Panc1 (cell line): ENCODE data around the gene NRDC. TPM values are rescaled to one million over a fixed set of nuclear protein-coding genes. Genes with fewer than 3 reads are reported as not detected.

Experiments
- ATAC-seq: fragments of 200-7000 bp; cut with Tn5 transposase; 2 replicates; pipeline ENCODE4 v1.9.1; 2020; ENCODE audit warnings: mild to moderate bottlenecking, moderate library complexity
- BruUV-seq: library from RNA; stranded (reverse); fragments of 400-500 nt; replicated peaks from 2 replicates; lab custom pipeline; 2021; lab: Mats Ljungman, UMichigan
- CTCF ChIA-PET: fragments of 300-600 bp; sonication (Branson Sonifier 250); formaldehyde crosslinking; loops from one replicate; lab custom pipeline; 2022; ENCODE audit warnings: antibody characterized with exemption; lab: Charles Lee
- POLR2A ChIA-PET: fragments of 300-600 bp; sonication (Branson Sonifier 250); formaldehyde crosslinking; loops from one replicate; lab custom pipeline; 2022; ENCODE audit warnings: antibody characterized with exemption; lab: Charles Lee
- DNase-seq: peaks from one replicate; pipeline ENCODE4 v3.0.0-alpha.2; 2010; ENCODE audit warnings: low read depth, low spot score
- H3K27ac ChIP-seq: 2 replicates; pipeline ENCODE4 v1.5.1; 2011; ENCODE audit warnings: mild to moderate bottlenecking, low read length, inconsistent platforms
- H3K27me3 ChIP-seq: fragments of 200-500 bp; sonication (Bioruptor generic); 2 replicates; pipeline ENCODE4 v1.6.0; 2014; ENCODE audit warnings: low read length, inconsistent platforms; ENCODE audit not compliant: control insufficient read depth, insufficient read depth
- H3K36me3 ChIP-seq: fragments of 200-500 bp; sonication (Bioruptor generic); 2 replicates; pipeline ENCODE4 v1.5.1; 2014; ENCODE audit warnings: inconsistent platforms, mild to moderate bottlenecking, low read length, moderate library complexity; ENCODE audit not compliant: control insufficient read depth, insufficient read depth
- H3K4me1 ChIP-seq: 2 replicates; pipeline ENCODE4 v1.5.1; 2011; ENCODE audit warnings: inconsistent platforms, mild to moderate bottlenecking, low read length, moderate library complexity; ENCODE audit not compliant: control insufficient read depth, insufficient read depth
- H3K4me3 ChIP-seq, 2 experiments: 2 replicates each; pipeline ENCODE4 v1.5.1; 2011 to 2012; ENCODE audit warnings: low read depth in 2 of 2, low read length in 2 of 2, mild to moderate bottlenecking in 2 of 2, inconsistent platforms in 1 of 2, moderate library complexity in 1 of 2
- H3K9me3 ChIP-seq: fragments of 200-500 bp; sonication (Bioruptor generic); 2 replicates; pipeline ENCODE4 v1.5.1; 2014; ENCODE audit warnings: low read depth, mild to moderate bottlenecking, inconsistent platforms, low read length, moderate library complexity; ENCODE audit not compliant: control insufficient read depth, insufficient read depth
- CTCF ChIP-seq: fragments of 450-650 bp; IDR thresholded peaks from 2 replicates; pipeline ENCODE4 v1.5.1; 2017; ENCODE audit warnings: mild to moderate bottlenecking
- POLR2AphosphoS5 ChIP-seq: IDR thresholded peaks from 2 replicates; pipeline ENCODE4 v1.6.1; 2012; ENCODE audit warnings: mild to moderate bottlenecking, low read depth, low read length, moderate library complexity
- REST ChIP-seq, 2 experiments: IDR thresholded peaks; 2 replicates each; pipeline ENCODE4 v1.6.1; 2011 to 2012; ENCODE audit warnings: low read depth in 2 of 2, control low read depth in 1 of 2, low read length in 1 of 2, mild to moderate bottlenecking in 1 of 2, moderate library complexity in 1 of 2; ENCODE audit not compliant: insufficient read depth in 1 of 2
- SIN3A ChIP-seq: IDR thresholded peaks from 2 replicates; pipeline ENCODE4 v1.6.1; 2012; ENCODE audit warnings: low read depth, mild to moderate bottlenecking, low read length, moderate library complexity, borderline replicate concordance; ENCODE audit not compliant: insufficient read depth
- TCF7L2 ChIP-seq: IDR thresholded peaks from 2 replicates; pipeline ENCODE4 v1.6.1; 2011; ENCODE audit warnings: mild to moderate bottlenecking, low read depth, low read length, inconsistent platforms
- in situ Hi-C: cut with HindIII; loops from 2 replicates; pipeline ENCODE4 v1.10.0; 2016; ENCODE audit warnings: low sequenced_read_pairs, low pct_unique_long_range_greater_than_20kb
- intact Hi-C: fragments of 100-400 bp; cut with micrococcal nuclease; formaldehyde crosslinking; loops from one replicate; pipeline ENCODE4 v1.10.0; 2022; ENCODE audit not compliant: unreplicated experiment
- total RNA-seq: library from RNA; stranded (reverse); gene quantifications from one replicate; pipeline ENCODE4 v1.2.1, GENCODE V29; 2021; ENCODE audit not compliant: unreplicated experiment

NRDC gene
- total RNA-seq, 1 experiment from 2014 or later = 180 TPM

- intact Hi-C loops (no loop called here), in situ Hi-C loops (no loop called here)
- no peaks in the 10 kb centered on the region for H3K9me3 ChIP-seq
- TF ChIP-seq TCF7L2 = no peak
- no peak for TF ChIP-seq CTCF
- no peak for TF ChIP-seq SIN3A
- no peak for TF ChIP-seq REST (IDR thresholded peaks at IDR 0.05; ENCODE audit: insufficient read depth in 1 of 2, low read depth in 2 of 2, low read length in 1 of 2)
- TF ChIP-seq POLR2AphosphoS5 = no peak
- H3K4me3 ChIP-seq = no peak overlapping the region
- DNase-seq = no peak
- no peaks in the 10 kb centered on the region for H3K4me1 ChIP-seq
- CTCF ChIA-PET = no interaction called here
- no peaks in the 10 kb centered on the region for H3K27me3 ChIP-seq
- POLR2A ChIA-PET = interaction anchor here (0.6 to 0.7 kb wide), 2 partner anchors 47 to 259 kb away, joined by 4 to 10 read pairs; no protein-coding TSS in a partner anchor
- no peak for ATAC-seq
- 0 out of 2 replicates have a peak, but pooled peaks cover 2% of the 10 kb centered on the region for H3K36me3 ChIP-seq
- no TSS peak for BruUV-seq
- H3K27ac ChIP-seq = no peak overlapping the region
These were observed 117.7 kb downstream of the NRDC start for GRCh38 chr1:51760872-51761271.

- CTCF ChIA-PET = no interaction called here
These were observed 120.2 kb downstream of the NRDC start for GRCh38 chr1:51758310-51758709.

More at GRCh38 chr1:51758310-51758709, 120.2 kb downstream of the NRDC start:
- no peak overlapping the region for H3K4me3 ChIP-seq
- BruUV-seq = no TSS peak
- DNase-seq (no peak), ATAC-seq (no peak)
- H3K9me3 ChIP-seq = no peaks in the 10 kb centered on the region
- TF ChIP-seq POLR2AphosphoS5 = no peak
- no peak for TF ChIP-seq CTCF
- no peak for TF ChIP-seq SIN3A
- no peak for TF ChIP-seq REST (IDR thresholded peaks at IDR 0.05; ENCODE audit: insufficient read depth in 1 of 2, low read depth in 2 of 2, low read length in 1 of 2)
- no peak for TF ChIP-seq TCF7L2
- H3K27ac ChIP-seq = no peak overlapping the region
- POLR2A ChIA-PET = no interaction called here
- H3K36me3 ChIP-seq = 0 out of 2 replicates have a peak, but pooled peaks cover 2% of the 10 kb centered on the region
- H3K27me3 ChIP-seq = no peaks in the 10 kb centered on the region
- H3K4me1 ChIP-seq = no peaks in the 10 kb centered on the region
- in situ Hi-C loops = no loop called here
- intact Hi-C loops = no loop called here
